Left hindlimb (tissue), 1 donor: ENCODE measurements around the gene GATA3.
"Not testable (repeated sequence)": the region's sequence is repeated elsewhere in the genome, so short reads cannot be mapped to it uniquely, and the experiment has no call there.

Experiments
- DNase-seq: peaks from one replicate; pipeline ENCODE4 v3.0.0-alpha.2; 2018

GATA3 gene

GRCh38 chr10:8054494-8055407, at the start of gene GATA3:
Gene GATA3 (plus strand): TSS chr10:8054688. CDS start chr10:8055656, 968 bp downstream.
- DNase-seq: no peak

- no peak for DNase-seq
These were observed 48.1 kb upstream of the GATA3 start for GRCh38 chr10:8006274-8006999.

GRCh38 chr10:8009031-8009430, 45.5 kb upstream of the GATA3 start:
- no peak for DNase-seq

- DNase-seq: no peak
These were observed 41.5 kb upstream of the GATA3 start for GRCh38 chr10:8013006-8013405.

- DNase-seq: no peak
These were observed 40.9 kb upstream of the GATA3 start for GRCh38 chr10:8013619-8014018.

GRCh38 chr10:8014649-8015048, 39.8 kb upstream of the GATA3 start:
- DNase-seq: no peak

- no peak for DNase-seq
These were observed 37.2 kb upstream of the GATA3 start for GRCh38 chr10:8017277-8017676.

- DNase-seq: no peak
These were observed 31.2 kb upstream of the GATA3 start for GRCh38 chr10:8023321-8023720.

- no peak for DNase-seq
These were observed 30.6 kb upstream of the GATA3 start for GRCh38 chr10:8023851-8024250.

GRCh38 chr10:8026349-8027259, 27.9 kb upstream of the GATA3 start:
- DNase-seq: no peak

GRCh38 chr10:8031211-8031610, 23.3 kb upstream of the GATA3 start:
- not testable (repeated sequence) for DNase-seq

- DNase-seq: no peak
These were observed 21.9 kb upstream of the GATA3 start for GRCh38 chr10:8032558-8032957.

GRCh38 chr10:8033812-8034465, 20.5 kb upstream of the GATA3 start:
- DNase-seq: no peak

- DNase-seq: no peak
These were observed 20.0 kb upstream of the GATA3 start for GRCh38 chr10:8034466-8035005.

- DNase-seq: no peak
These were observed 19.4 kb upstream of the GATA3 start for GRCh38 chr10:8035006-8035640.

GRCh38 chr10:8035641-8036470, 18.6 kb upstream of the GATA3 start:
- no peak for DNase-seq

GRCh38 chr10:8036506-8037198, 17.8 kb upstream of the GATA3 start:
- DNase-seq: no peak

- no peak for DNase-seq
These were observed 17.2 kb upstream of the GATA3 start for GRCh38 chr10:8037199-8037801.
